ENCODE measurements around the gene ADH5. TPM values are rescaled to one million over a fixed set of nuclear protein-coding genes. Genes with fewer than 3 reads are reported as not detected.

Gene ADH5
- total and polyA plus RNA-seq, 2 of the 8 experiments (the other 6 are each of a cell fraction or from before 2014, with no cell fraction given): 223 to 327 TPM

GRCh38 chr4:99033956-99034355 is 54.6 kb downstream of the ADH5 start:
- POLR2A ChIA-PET (ENCODE audit: partially characterized antibody): interaction anchor here (0.6 to 1.9 kb wide), 3 partner anchors 10 to 55 kb away, joined by 3 to 7 read pairs (median 3); partner anchors contain the start of gene ADH5
- H2BK12ac ChIP-seq (ENCODE audit: low read depth, low read length): no peak overlapping the region
- no peaks in the 10 kb centered on the region for H3K27me3 ChIP-seq (replicated peaks in 1 of 4; ENCODE audit: control insufficient read depth in 3 of 4, extremely low read depth in 1 of 4, insufficient read depth in 3 of 4, low read length in 3 of 4)
- H3K23ac ChIP-seq (ENCODE audit: insufficient read length): no peak overlapping the region
- WGBS, 2 experiments (ENCODE audit: extremely low coverage in 1 of 2, insufficient coverage in 1 of 2, insufficient read length in 1 of 2, insufficient replicate concordance in 2 of 2, low coverage in 1 of 2, low lambda C conversion rate in 2 of 2, missing lambda C conversion rate in 1 of 2): 94% methylated on average over 4 of the region's 4 CpGs; no CpG with 5 or more reads in 1 of the 2 experiments
- no peak overlapping the region for H2BK15ac ChIP-seq (ENCODE audit: low read length)
- no peaks in the 10 kb centered on the region for H3K23me2 ChIP-seq (ENCODE audit: low read depth, low read length)
- peaks cover 0 to 10% (median 2%) of the 10 kb centered on the region in 4 experiments; a peak in 1 of 8 replicates for H3K36me3 ChIP-seq (ENCODE audit: control insufficient read depth in 2 of 4, insufficient read depth in 4 of 4, low read length in 3 of 4)
- no peak overlapping the region for H4K8ac ChIP-seq (ENCODE audit: extremely low read depth, insufficient read depth, low read length)
- DNase-seq (ENCODE audit: low read depth in 1 of 2, low spot score in 2 of 2) (no peak), FAIRE-seq (no peak)
- H3K4me3 ChIP-seq (ENCODE audit: extremely low read depth in 1 of 4, insufficient read depth in 2 of 4, low read depth in 3 of 4, low read length in 4 of 4): no peak overlapping the region
- H3K18ac ChIP-seq (ENCODE audit: extremely low read depth, low read length): no peak overlapping the region
- H3K27ac ChIP-seq (ENCODE audit: low read depth, low read length): no peak overlapping the region
- H2BK5ac ChIP-seq (ENCODE audit: low read depth, low read length): no peak overlapping the region
- peaks cover 3 to 86% of the 10 kb centered on the region in 2 experiments; a peak in 3 of 4 replicates for H3K79me2 ChIP-seq (ENCODE audit: control insufficient read depth in 1 of 2, insufficient read depth in 2 of 2, low read length in 2 of 2)
- H4K91ac ChIP-seq (replicated peaks; ENCODE audit: insufficient read length, low read length): no peak overlapping the region
- H2BK120ac ChIP-seq (replicated peaks; ENCODE audit: low read depth, low read length): no peak overlapping the region
- H3K9ac ChIP-seq (replicated peaks in 1 of 4; ENCODE audit: extremely low read depth in 1 of 4, low read depth in 3 of 4, low read length in 3 of 4): no peak overlapping the region
- H2AK5ac ChIP-seq (ENCODE audit: low read depth, low read length): no peak overlapping the region
- H4K5ac ChIP-seq (ENCODE audit: insufficient read length, low read depth, low read length): no peak overlapping the region
- H2BK20ac ChIP-seq (ENCODE audit: low read length): no peak overlapping the region
- H3K4me2 ChIP-seq (ENCODE audit: insufficient read depth in 1 of 2, low read depth in 2 of 2, low read length in 2 of 2): no peak overlapping the region
- H3K79me1 ChIP-seq (ENCODE audit: low read depth, low read length): no peaks in the 10 kb centered on the region
- TF ChIP-seq E2F6 (IDR thresholded peaks at IDR 0.05) (no peak), SRF (IDR thresholded peaks at IDR 0.05; ENCODE audit: low read depth, low read length) (no peak), GTF2F1 (IDR thresholded peaks at IDR 0.05; ENCODE audit: borderline replicate concordance, low read depth, low read length) (no peak), POLR2A (IDR thresholded peaks at IDR 0.05; ENCODE audit: control extremely low read depth in 1 of 2, low read depth in 2 of 2, low read length in 2 of 2) (no peak), MAX (IDR thresholded peaks at IDR 0.05) (no peak), EZH2 (IDR thresholded peaks at IDR 0.05; ENCODE audit: low read depth, low read length, severe bottlenecking) (no peak), JUN (IDR thresholded peaks at IDR 0.05; ENCODE audit: low read depth, low read length) (no peak), SP4 (IDR thresholded peaks at IDR 0.05; ENCODE audit: low read length) (no peak), RFX5 (IDR thresholded peaks at IDR 0.05; ENCODE audit: borderline replicate concordance, low read depth, low read length) (no peak), SIRT6 (IDR thresholded peaks at IDR 0.05; ENCODE audit: low read length) (no peak), ATF3 (IDR thresholded peaks at IDR 0.05; ENCODE audit: insufficient read depth, low read depth, low read length) (no peak), ZNF274 (IDR thresholded peaks at IDR 0.05; ENCODE audit: borderline replicate concordance, extremely low read depth, low read length) (no peak)
- H3K9me3 ChIP-seq (ENCODE audit: insufficient read depth in 2 of 2, low read depth in 1 of 2, low read length in 1 of 2): peaks cover 0 to 3% of the 10 kb centered on the region in 2 experiments; a peak in 1 of 4 replicates
- CTCF ChIA-PET (ENCODE audit: partially characterized antibody): interaction anchor here (0.9 kb wide), 1 partner anchor 150 kb away, joined by 3 read pairs; no protein-coding TSS in a partner anchor
- H3K4ac ChIP-seq (replicated peaks; ENCODE audit: insufficient read length, low read depth, low read length): no peak overlapping the region
- H3K56ac ChIP-seq (replicated peaks; ENCODE audit: insufficient read length, low read depth, low read length): no peak overlapping the region
- peaks cover 0 to 3% (median 0%) of the 10 kb centered on the region in 4 experiments; a peak in 1 of 7 replicates for H3K4me1 ChIP-seq (replicated peaks in 1 of 4; ENCODE audit: control insufficient read depth in 3 of 4, insufficient read depth in 4 of 4, low read length in 3 of 4)
- H4K20me1 ChIP-seq (replicated peaks in 1 of 2; ENCODE audit: control insufficient read depth in 1 of 2, insufficient read depth in 2 of 2, low read length in 2 of 2): peaks cover 3 to 7% of the 10 kb centered on the region in 2 experiments
- H2AFZ ChIP-seq (ENCODE audit: low read length): no peak overlapping the region
- no peak overlapping the region for H3K14ac ChIP-seq (ENCODE audit: insufficient read length)
